Kidney (tissue), 14 donors: ENCODE measurements around the gene NTNG2. TPM values are rescaled to one million over a fixed set of nuclear protein-coding genes. Genes with fewer than 3 reads are reported as not detected.
A peak's percentile ranks its signal among the peaks of the same experiment; 100 is the strongest.

Experiments
- DNase-seq, 5 donors: peaks; one replicate each; pipeline ENCODE4 v3.0.0-alpha.2; 2013 to 2020
- FAIRE-seq: peaks from 2 replicates; lab custom pipeline; 2012; peaks lifted over from hg19 to GRCh38; lab: Jason Lieb, UNC
- H3K27ac ChIP-seq, 2 donors: one replicate each; pipeline ENCODE4 v1.7.0; 2013; ENCODE audit warnings: low read depth in 2 of 2, low read length in 2 of 2, inconsistent platforms in 1 of 2
- H3K27me3 ChIP-seq: one replicate; pipeline ENCODE4 v1.7.1; 2013; ENCODE audit warnings: low read length, inconsistent platforms; ENCODE audit not compliant: control insufficient read depth, insufficient read depth
- H3K36me3 ChIP-seq, 3 donors: one replicate each; pipeline versions ENCODE4 v1.7.0 to v1.7.1; 2013; ENCODE audit warnings: low read length in 3 of 3, control low read depth in 1 of 3, inconsistent platforms in 1 of 3; ENCODE audit not compliant: insufficient read depth in 3 of 3, control insufficient read depth in 2 of 3
- H3K4me1 ChIP-seq, 3 donors: one replicate each; pipeline versions ENCODE4 v1.7.0 to v1.7.1; 2013; ENCODE audit warnings: low read length in 3 of 3, inconsistent platforms in 1 of 3, low read depth in 1 of 3; ENCODE audit not compliant: control insufficient read depth in 2 of 3, insufficient read depth in 2 of 3
- H3K4me3 ChIP-seq, 3 donors: one replicate each; pipeline versions ENCODE4 v1.7.0 to v1.8.1; 2013; ENCODE audit warnings: low read length in 3 of 3, control low read depth in 1 of 3, inconsistent platforms in 1 of 3
- H3K9ac ChIP-seq, 3 donors: one replicate each; pipeline versions ENCODE4 v1.7.0 to v1.7.1; 2013; ENCODE audit warnings: low read length in 3 of 3, control low read depth in 1 of 3, inconsistent platforms in 1 of 3
- H3K9me3 ChIP-seq, 3 donors: one replicate each; pipeline versions ENCODE4 v1.7.0 to v1.7.1; 2013; ENCODE audit warnings: low read length in 3 of 3, control low read depth in 1 of 3, inconsistent platforms in 1 of 3; ENCODE audit not compliant: control insufficient read depth in 2 of 3, insufficient read depth in 1 of 3
- intact Hi-C: fragments of 100-400 bp; cut with DNase I; formaldehyde crosslinking; loops from one replicate; pipeline ENCODE4 v1.11.1; 2022
- polyA plus RNA-seq: library from polyadenylated mRNA; stranded (reverse); fragments of 350-450 nt; fragmentation: Illumina TruSeq; extraction: RNeasy Lipid Tissue Mini Kit (QIAGEN cat#74804); gene quantifications from one replicate; pipeline ENCODE4 v1.2.3, GENCODE V29; 2014; ENCODE audit warnings: low read depth, low replicate concordance; ENCODE audit not compliant: insufficient read depth
- total RNA-seq: library from RNA; stranded (reverse); fragmentation: NEBNext Ultra II Directional; extraction: Animal tissue kit (Norgen Biotek cat#: 25700); gene quantifications from one replicate; pipeline ENCODE4 v1.2.1, GENCODE V29; 2021
- TF ChIP-seq, protein P1 (sequence below): IDR thresholded peaks from 3 replicates; pipeline ENCODE4 v1.5.1; 2012; ENCODE audit warnings: mild to moderate bottlenecking, moderate library complexity, borderline replicate concordance; ENCODE audit not compliant: insufficient read depth; ENCODE audit errors: extremely low read depth
- donor health status: control.
- donor health status: control.
- donor health status: control.
- donor health status: control.
- donor health status: control.
- donor health status: DM: yes; HTN: yes; CAD: no.
- donor health status: Normal renal cell carcinoma (clear cell type).

NTNG2 gene
- total and polyA plus RNA-seq, 2 donors from 2014 or later = 0.54 to 2.2 TPM

DNA sequence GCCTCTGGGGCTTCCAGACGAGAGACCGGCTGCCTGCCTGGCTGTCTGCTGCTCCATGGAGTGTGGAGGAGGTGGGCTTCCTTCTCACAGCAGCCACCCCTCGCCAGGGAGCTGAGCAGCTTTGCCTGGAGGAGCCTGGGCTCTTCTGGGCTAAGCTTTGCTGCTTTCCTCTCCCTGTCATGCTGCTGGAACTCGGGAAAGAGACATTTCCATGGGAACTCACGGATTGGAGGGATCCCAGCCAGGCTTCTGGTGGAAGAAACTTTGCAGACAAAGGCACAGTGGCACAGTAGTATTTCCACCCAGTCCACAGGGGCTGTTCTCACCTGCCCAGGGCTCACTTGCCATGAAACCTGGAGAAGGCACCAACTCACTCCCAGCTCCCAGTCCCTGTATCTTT is 5.6 kb upstream of the NTNG2 start:
- H3K27ac ChIP-seq = no peak overlapping the region
- FAIRE-seq (no peak), DNase-seq (no peak)
- peaks cover 22% of the 10 kb centered on the region for H3K27me3 ChIP-seq
- H3K4me1 ChIP-seq = no peaks in the 10 kb centered on the region
- no peak overlapping the region for H3K4me3 ChIP-seq
- no peaks in the 10 kb centered on the region for H3K36me3 ChIP-seq
- no peaks in the 10 kb centered on the region for H3K9me3 ChIP-seq
- intact Hi-C loops = no loop called here
- no peak overlapping the region for H3K9ac ChIP-seq
- TF ChIP-seq, protein P1, sequence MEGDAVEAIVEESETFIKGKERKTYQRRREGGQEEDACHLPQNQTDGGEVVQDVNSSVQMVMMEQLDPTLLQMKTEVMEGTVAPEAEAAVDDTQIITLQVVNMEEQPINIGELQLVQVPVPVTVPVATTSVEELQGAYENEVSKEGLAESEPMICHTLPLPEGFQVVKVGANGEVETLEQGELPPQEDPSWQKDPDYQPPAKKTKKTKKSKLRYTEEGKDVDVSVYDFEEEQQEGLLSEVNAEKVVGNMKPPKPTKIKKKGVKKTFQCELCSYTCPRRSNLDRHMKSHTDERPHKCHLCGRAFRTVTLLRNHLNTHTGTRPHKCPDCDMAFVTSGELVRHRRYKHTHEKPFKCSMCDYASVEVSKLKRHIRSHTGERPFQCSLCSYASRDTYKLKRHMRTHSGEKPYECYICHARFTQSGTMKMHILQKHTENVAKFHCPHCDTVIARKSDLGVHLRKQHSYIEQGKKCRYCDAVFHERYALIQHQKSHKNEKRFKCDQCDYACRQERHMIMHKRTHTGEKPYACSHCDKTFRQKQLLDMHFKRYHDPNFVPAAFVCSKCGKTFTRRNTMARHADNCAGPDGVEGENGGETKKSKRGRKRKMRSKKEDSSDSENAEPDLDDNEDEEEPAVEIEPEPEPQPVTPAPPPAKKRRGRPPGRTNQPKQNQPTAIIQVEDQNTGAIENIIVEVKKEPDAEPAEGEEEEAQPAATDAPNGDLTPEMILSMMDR = no peak

- intact Hi-C loops = no loop called here
- Histone ChIP-seq H3K27ac (no peak overlapping the region), H3K4me1 (no peaks in the 10 kb centered on the region), H3K36me3 (no peaks in the 10 kb centered on the region), H3K4me3 (no peak overlapping the region), H3K9ac (no peak overlapping the region), H3K9me3 (no peaks in the 10 kb centered on the region), H3K27me3 (peaks cover 24% of the 10 kb centered on the region)
- TF ChIP-seq, protein P1 = no peak
- FAIRE-seq = no peak
- no peak for DNase-seq
Measured at GRCh38 chr9:132157347-132158116, 4.3 kb upstream of the NTNG2 start.

- peaks cover 0 to 2% (median 0%) of the 10 kb centered on the region in 3 donors for H3K4me1 ChIP-seq
- FAIRE-seq = no peak
- no peaks in the 10 kb centered on the region for H3K36me3 ChIP-seq
- intact Hi-C loops = no loop called here
- DNase-seq = peak in 3 of 5 donors; percentile 46 to 68 (median 52)
- H3K4me3 ChIP-seq = peak overlapping the region in 2 of 3 donors; percentile 11 to 38
- TF ChIP-seq, protein P1 = no peak
- H3K27ac ChIP-seq = no peak overlapping the region
- no peak overlapping the region for H3K9ac ChIP-seq
- peaks cover 39% of the 10 kb centered on the region for H3K27me3 ChIP-seq
- no peaks in the 10 kb centered on the region for H3K9me3 ChIP-seq
Measured at GRCh38 chr9:132160802-132161742, 786 bp upstream of the NTNG2 start.
